DOHH2 (cell line): ENCODE data around the gene DHRS7C.

Experiments used
- CTCF ChIP-seq: fragments of 200-600 bp; sonication (generic); IDR thresholded peaks from one replicate; pipeline ENCODE4 v1.5.1; 2014; ENCODE audit warnings: antibody characterized with exemption, mild to moderate bottlenecking, low read depth, low read length; ENCODE audit not compliant: poor library complexity, severe bottlenecking
- EZH2phosphoT487 ChIP-seq: fragments of 200-600 bp; sonication (generic); IDR thresholded peaks from 2 replicates; pipeline ENCODE4 v1.6.1; 2017; ENCODE audit warnings: borderline replicate concordance, mild to moderate bottlenecking, antibody characterized with exemption, low read length, moderate library complexity, mixed read lengths

- no peak for TF ChIP-seq CTCF
- TF ChIP-seq EZH2phosphoT487: no peak
Measured at GRCh38 chr17:9776911-9777310, 14.5 kb downstream of the DHRS7C start.
